HepG2 (cell line): ENCODE results near the gene DGUOK. TPM values are rescaled to one million over a fixed set of nuclear protein-coding genes. Genes with fewer than 3 reads are reported as not detected.

ENCODE experiments used
- DPF2 ChIP-seq: sonication (generic); formaldehyde crosslinking; IDR thresholded peaks from 2 replicates; pipeline ENCODE4 v1.4.0; 2020; ENCODE audit warnings: mild to moderate bottlenecking, low read depth, missing genetic modification reagents, borderline replicate concordance
- ERF ChIP-seq: IDR thresholded peaks from 2 replicates; pipeline ENCODE4 v1.6.1; 2018; ENCODE audit warnings: missing biosample characterization, missing genetic modification reagents
- FOXA3 ChIP-seq: IDR thresholded peaks from 2 replicates; pipeline ENCODE4 v1.6.1; 2016; ENCODE audit warnings: missing genetic modification reagents, missing compliant biosample characterization
- HHEX ChIP-seq: IDR thresholded peaks from 2 replicates; pipeline ENCODE4 v1.6.1; 2016; ENCODE audit warnings: control low read depth
- PCBP2 ChIP-seq: fragments of 200-400 bp; formaldehyde crosslinking; optimal IDR thresholded peaks from 2 replicates; pipeline ENCODE3; 2018; ENCODE audit warnings: low read length, low read depth; ENCODE audit not compliant: poor library complexity, severe bottlenecking
- SRSF4 ChIP-seq: fragments of 200-400 bp; formaldehyde crosslinking; IDR thresholded peaks from one replicate; pipeline ENCODE4 v1.6.1; 2018; ENCODE audit warnings: mild to moderate bottlenecking, low read depth, low read length, moderate library complexity; ENCODE audit not compliant: poor library complexity, severe bottlenecking
- U2AF2 ChIP-seq: fragments of 200-400 bp; formaldehyde crosslinking; IDR thresholded peaks from 2 replicates; pipeline ENCODE4 v1.6.1; 2017; ENCODE audit warnings: low read depth, mild to moderate bottlenecking, low read length
- ZEB1 ChIP-seq: IDR thresholded peaks from 2 replicates; pipeline ENCODE4 v1.6.1; 2012; ENCODE audit warnings: mild to moderate bottlenecking, low read depth, inconsistent platforms; ENCODE audit not compliant: insufficient replicate concordance
- ZNF225 ChIP-seq: sonication (generic); formaldehyde crosslinking; IDR thresholded peaks from 2 replicates; pipeline ENCODE4 v1.4.0; 2020; ENCODE audit warnings: mild to moderate bottlenecking, missing genetic modification reagents
- ZNF264 ChIP-seq: sonication (generic); formaldehyde crosslinking; IDR thresholded peaks from 2 replicates; pipeline ENCODE4 v1.4.0; 2020; ENCODE audit warnings: missing genetic modification reagents
- ZNF3 ChIP-seq: IDR thresholded peaks from 2 replicates; pipeline ENCODE4 v1.7.0; 2017; ENCODE audit warnings: inconsistent platforms
- ZNF468 ChIP-seq: sonication (generic); formaldehyde crosslinking; IDR thresholded peaks from 2 replicates; pipeline ENCODE4 v1.8.0; 2022; ENCODE audit warnings: mild to moderate bottlenecking, moderate library complexity, missing genetic modification reagents
- ZNF569 ChIP-seq: sonication (generic); formaldehyde crosslinking; IDR thresholded peaks from 2 replicates; pipeline ENCODE4 v1.5.0; 2020; ENCODE audit warnings: mild to moderate bottlenecking, missing genetic modification reagents, moderate library complexity, borderline replicate concordance
- ZNF703 ChIP-seq: sonication (generic); formaldehyde crosslinking; IDR thresholded peaks from 2 replicates; pipeline ENCODE4 v1.5.1; 2020; ENCODE audit warnings: missing genetic modification reagents, mild to moderate bottlenecking, moderate library complexity, borderline replicate concordance
- ZNF761 ChIP-seq: sonication (generic); formaldehyde crosslinking; conservative IDR thresholded peaks from 2 replicates; pipeline ENCODE4 v1.4.0; 2020; ENCODE audit warnings: mild to moderate bottlenecking, missing genetic modification reagents
- ZNF841 ChIP-seq: sonication (generic); formaldehyde crosslinking; IDR thresholded peaks from 2 replicates; pipeline ENCODE4 v1.8.1; 2023; ENCODE audit warnings: missing genetic modification reagents, borderline replicate concordance
- polyA plus RNA-seq, 8 experiments: library from polyadenylated mRNA; depleted of rRNA in 3 of 8; stranded (reverse) in 7 of 8; unstranded in 1 of 8; fragments of >200 nt; fragmentation: Illumina TruSeq in 4 of 8; extraction: Trizol in 4 of 8; gene quantifications; 2 replicates each; pipeline versions ENCODE4 v1.2.1 to v1.2.3, GENCODE V29; 2011 to 2016; ENCODE audit warnings: low read depth in 4 of 8, missing spikeins in 1 of 8, mixed read lengths in 1 of 8; ENCODE audit not compliant: insufficient read depth in 1 of 8
- total RNA-seq, 5 experiments: library from RNA; depleted of rRNA; stranded (reverse); fragments of >200 nt; fragmentation: Illumina TruSeq; extraction: Trizol; gene quantifications; 2 replicates each; pipeline ENCODE4 v1.2.3, GENCODE V29; 2016; ENCODE audit warnings: low read depth in 1 of 5
- TF ChIP-seq, protein P1 (sequence below): sonication (generic); formaldehyde crosslinking; IDR thresholded peaks from 2 replicates; pipeline ENCODE4 v1.5.1; 2020; ENCODE audit warnings: mild to moderate bottlenecking, missing genetic modification reagents
- TF ChIP-seq, protein P2 (sequence below): sonication (generic); formaldehyde crosslinking; IDR thresholded peaks from 2 replicates; pipeline ENCODE4 v1.4.0; 2020; ENCODE audit warnings: missing genetic modification reagents, low read depth, mild to moderate bottlenecking, borderline replicate concordance
- TF ChIP-seq, protein P3 (sequence below): sonication (generic); formaldehyde crosslinking; IDR thresholded peaks from 2 replicates; pipeline ENCODE4 v1.4.0; 2020; ENCODE audit warnings: mild to moderate bottlenecking, missing genetic modification reagents
- TF ChIP-seq, protein P4 (sequence below): sonication (generic); formaldehyde crosslinking; IDR thresholded peaks from 2 replicates; pipeline ENCODE4 v1.4.0; 2020; ENCODE audit warnings: missing genetic modification reagents, borderline replicate concordance

DGUOK gene
- total and polyA plus RNA-seq, 2 of the 13 experiments (the other 11 are each of a cell fraction or from before 2014, with no cell fraction given), result 105 to 137 TPM

DNA sequence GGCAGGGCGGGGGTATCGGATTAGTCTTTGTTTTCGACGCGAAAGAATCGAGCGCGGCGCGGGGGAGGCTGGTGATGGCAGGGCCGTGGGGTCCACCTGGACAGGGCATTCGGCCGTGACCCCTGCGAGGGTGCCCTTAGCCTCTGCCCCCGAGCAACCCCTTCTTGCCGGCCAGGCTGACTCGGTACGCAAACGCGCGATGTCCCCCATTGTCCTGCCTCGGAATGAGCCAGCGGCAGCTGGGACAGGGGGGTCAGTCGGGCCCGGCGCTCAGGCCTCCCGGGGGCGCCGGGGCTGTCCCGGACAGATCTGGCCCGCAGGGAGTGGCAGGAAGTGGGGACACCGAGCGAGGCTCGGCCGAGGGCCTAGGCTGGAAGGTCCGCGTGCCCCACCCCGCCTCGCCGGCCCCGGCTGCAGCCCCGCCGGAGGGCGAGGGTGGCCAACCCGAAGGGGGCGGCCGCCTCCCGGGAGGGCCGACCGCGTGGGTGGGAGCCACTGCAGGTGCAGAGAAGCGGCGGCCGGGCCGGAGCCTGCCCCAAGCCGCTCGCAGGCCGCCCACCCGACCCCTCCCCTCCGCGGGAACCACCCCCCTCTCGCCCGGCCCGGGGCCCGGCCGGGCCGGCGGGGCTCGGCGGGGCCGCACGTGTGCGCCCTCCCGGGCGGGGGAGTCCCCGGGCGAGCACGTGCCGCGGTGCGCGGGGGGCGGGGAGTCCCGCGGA is 57.7 kb downstream of the DGUOK start, which contains the start of gene TET3 (continued):
- TF ChIP-seq ZNF703 (no peak; the same call in 1 of the 2 replicates), ZEB1 (no peak), HHEX (CRISPR knock-in tag) (no peak), ZNF264 (CRISPR knock-in tag) (peak; percentile 76; the same call in 1 of the 2 replicates), ZNF761 (CRISPR knock-in tag) (0 out of 2 replicates have a peak, but pooled peaks have one; percentile 36), U2AF2 (no peak), ERF (peak; percentile 13; the same call in 1 of the 2 replicates), ZNF569 (no peak), ZNF841 (no peak; the same call in 1 of the 2 replicates), ZNF225 (peak; percentile 84; the same call in 1 of the 2 replicates), DPF2 (no peak), SRSF4 (no peak), PCBP2 (no peak), ZNF468 (0 out of 2 replicates have a peak, but pooled peaks have one; percentile 17), ZNF3 (no peak), FOXA3 (no peak)
- TF ChIP-seq, protein P1, sequence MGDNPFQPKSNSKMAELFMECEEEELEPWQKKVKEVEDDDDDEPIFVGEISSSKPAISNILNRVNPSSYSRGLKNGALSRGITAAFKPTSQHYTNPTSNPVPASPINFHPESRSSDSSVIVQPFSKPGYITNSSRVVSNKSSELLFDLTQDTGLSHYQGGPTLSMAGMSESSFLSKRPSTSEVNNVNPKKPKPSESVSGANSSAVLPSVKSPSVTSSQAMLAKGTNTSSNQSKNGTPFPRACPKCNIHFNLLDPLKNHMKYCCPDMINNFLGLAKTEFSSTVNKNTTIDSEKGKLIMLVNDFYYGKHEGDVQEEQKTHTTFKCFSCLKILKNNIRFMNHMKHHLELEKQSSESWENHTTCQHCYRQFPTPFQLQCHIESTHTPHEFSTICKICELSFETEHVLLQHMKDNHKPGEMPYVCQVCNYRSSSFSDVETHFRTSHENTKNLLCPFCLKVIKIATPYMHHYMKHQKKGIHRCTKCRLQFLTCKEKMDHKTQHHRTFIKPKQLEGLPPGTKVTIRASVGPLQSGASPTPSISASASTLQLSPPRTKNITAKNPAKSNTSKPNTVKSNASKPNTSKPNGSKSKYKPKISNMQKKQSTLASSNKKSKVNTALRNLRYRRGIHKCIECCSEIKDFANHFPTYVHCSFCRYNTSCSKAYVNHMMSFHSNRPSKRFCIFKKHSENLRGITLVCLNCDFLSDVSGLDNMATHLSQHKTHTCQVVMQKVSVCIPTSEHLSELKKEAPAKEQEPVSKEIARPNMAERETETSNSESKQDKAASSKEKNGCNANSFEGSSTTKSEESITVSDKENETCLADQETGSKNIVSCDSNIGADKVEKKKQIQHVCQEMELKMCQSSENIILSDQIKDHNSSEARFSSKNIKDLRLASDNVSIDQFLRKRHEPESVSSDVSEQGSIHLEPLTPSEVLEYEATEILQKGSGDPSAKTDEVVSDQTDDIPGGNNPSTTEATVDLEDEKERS (CRISPR knock-in tag), result 0 out of 2 replicates have a peak, but pooled peaks have one; percentile 68
- TF ChIP-seq, protein P2, sequence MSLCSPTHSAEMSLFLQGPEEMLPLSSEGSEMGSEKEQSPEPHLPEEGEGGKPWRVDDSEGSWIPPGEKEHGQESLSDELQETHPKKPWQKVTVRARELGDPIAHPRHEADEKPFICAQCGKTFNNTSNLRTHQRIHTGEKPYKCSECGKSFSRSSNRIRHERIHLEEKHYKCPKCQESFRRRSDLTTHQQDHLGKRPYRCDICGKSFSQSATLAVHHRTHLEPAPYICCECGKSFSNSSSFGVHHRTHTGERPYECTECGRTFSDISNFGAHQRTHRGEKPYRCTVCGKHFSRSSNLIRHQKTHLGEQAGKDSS (CRISPR knock-in tag), result peak; percentile 81
- TF ChIP-seq, protein P3, sequence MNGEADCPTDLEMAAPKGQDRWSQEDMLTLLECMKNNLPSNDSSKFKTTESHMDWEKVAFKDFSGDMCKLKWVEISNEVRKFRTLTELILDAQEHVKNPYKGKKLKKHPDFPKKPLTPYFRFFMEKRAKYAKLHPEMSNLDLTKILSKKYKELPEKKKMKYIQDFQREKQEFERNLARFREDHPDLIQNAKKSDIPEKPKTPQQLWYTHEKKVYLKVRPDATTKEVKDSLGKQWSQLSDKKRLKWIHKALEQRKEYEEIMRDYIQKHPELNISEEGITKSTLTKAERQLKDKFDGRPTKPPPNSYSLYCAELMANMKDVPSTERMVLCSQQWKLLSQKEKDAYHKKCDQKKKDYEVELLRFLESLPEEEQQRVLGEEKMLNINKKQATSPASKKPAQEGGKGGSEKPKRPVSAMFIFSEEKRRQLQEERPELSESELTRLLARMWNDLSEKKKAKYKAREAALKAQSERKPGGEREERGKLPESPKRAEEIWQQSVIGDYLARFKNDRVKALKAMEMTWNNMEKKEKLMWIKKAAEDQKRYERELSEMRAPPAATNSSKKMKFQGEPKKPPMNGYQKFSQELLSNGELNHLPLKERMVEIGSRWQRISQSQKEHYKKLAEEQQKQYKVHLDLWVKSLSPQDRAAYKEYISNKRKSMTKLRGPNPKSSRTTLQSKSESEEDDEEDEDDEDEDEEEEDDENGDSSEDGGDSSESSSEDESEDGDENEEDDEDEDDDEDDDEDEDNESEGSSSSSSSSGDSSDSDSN (CRISPR knock-in tag), result peak; percentile 89
- TF ChIP-seq, protein P4, sequence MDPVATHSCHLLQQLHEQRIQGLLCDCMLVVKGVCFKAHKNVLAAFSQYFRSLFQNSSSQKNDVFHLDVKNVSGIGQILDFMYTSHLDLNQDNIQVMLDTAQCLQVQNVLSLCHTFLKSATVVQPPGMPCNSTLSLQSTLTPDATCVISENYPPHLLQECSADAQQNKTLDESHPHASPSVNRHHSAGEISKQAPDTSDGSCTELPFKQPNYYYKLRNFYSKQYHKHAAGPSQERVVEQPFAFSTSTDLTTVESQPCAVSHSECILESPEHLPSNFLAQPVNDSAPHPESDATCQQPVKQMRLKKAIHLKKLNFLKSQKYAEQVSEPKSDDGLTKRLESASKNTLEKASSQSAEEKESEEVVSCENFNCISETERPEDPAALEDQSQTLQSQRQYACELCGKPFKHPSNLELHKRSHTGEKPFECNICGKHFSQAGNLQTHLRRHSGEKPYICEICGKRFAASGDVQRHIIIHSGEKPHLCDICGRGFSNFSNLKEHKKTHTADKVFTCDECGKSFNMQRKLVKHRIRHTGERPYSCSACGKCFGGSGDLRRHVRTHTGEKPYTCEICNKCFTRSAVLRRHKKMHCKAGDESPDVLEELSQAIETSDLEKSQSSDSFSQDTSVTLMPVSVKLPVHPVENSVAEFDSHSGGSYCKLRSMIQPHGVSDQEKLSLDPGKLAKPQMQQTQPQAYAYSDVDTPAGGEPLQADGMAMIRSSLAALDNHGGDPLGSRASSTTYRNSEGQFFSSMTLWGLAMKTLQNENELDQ, result no peak
